Measurements from ENCODE around the gene TAF1L. TPM values are rescaled to one million over a fixed set of nuclear protein-coding genes. Genes with fewer than 3 reads are reported as not detected.

Gene TAF1L
- polyA plus RNA-seq, 1 donor (not counting 4 experiments of a cell fraction or from before 2014, with no cell fraction given) = not detected

DNA sequence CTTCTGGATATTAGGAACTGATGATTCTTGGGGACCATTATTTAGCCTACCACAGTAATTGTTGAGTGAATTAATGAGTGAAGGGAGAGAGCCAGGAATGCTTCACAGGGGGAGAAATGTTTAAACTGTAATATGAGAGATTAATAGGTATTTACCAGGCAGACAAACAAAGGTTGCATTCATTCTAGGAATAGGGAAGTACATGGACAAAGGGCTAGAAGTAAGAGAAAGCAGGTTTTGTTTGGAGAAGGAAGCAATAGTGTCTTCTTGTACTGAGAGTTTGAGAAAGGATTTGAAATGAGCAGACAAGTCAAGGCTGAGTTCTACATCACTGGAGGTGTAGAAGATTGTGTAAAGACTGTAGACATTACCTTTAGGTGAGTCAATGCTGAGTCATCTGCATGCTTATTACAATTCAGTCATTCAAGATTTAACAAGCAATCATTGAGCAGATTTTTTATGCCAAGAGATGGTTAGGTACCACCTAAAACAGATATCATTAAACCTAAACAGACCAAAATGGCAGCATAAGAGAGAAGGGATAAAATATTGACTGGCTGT is 8.0 kb downstream of the TAF1L start:
- TF ChIP-seq EZH2 (IDR thresholded peaks at IDR 0.05; ENCODE audit: low read length) = no peak
- TF ChIP-seq, protein P1, sequence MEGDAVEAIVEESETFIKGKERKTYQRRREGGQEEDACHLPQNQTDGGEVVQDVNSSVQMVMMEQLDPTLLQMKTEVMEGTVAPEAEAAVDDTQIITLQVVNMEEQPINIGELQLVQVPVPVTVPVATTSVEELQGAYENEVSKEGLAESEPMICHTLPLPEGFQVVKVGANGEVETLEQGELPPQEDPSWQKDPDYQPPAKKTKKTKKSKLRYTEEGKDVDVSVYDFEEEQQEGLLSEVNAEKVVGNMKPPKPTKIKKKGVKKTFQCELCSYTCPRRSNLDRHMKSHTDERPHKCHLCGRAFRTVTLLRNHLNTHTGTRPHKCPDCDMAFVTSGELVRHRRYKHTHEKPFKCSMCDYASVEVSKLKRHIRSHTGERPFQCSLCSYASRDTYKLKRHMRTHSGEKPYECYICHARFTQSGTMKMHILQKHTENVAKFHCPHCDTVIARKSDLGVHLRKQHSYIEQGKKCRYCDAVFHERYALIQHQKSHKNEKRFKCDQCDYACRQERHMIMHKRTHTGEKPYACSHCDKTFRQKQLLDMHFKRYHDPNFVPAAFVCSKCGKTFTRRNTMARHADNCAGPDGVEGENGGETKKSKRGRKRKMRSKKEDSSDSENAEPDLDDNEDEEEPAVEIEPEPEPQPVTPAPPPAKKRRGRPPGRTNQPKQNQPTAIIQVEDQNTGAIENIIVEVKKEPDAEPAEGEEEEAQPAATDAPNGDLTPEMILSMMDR (optimal IDR thresholded peaks at IDR 0.05 in 1 of 3, IDR thresholded peaks at IDR 0.05 in 1 of 3, conservative IDR thresholded peaks at IDR 0.05 in 1 of 3; ENCODE audit: extremely low read depth in 1 of 3, insufficient read depth in 2 of 3, low read length in 3 of 3) = no peak
- Histone ChIP-seq H4K20me1 (ENCODE audit: control insufficient read depth, extremely low read depth, insufficient read depth, low read length) (no peaks in the 10 kb centered on the region), H3K4me2 (ENCODE audit: control insufficient read depth, extremely low read depth, insufficient read depth, low read depth, low read length) (peak overlapping the region; percentile 11), H3K79me2 (ENCODE audit: control insufficient read depth, insufficient read depth, low read length) (no peaks in the 10 kb centered on the region), H3K9me1 (ENCODE audit: control insufficient read depth, extremely low read depth, insufficient read depth, low read length) (peaks cover 2% of the 10 kb centered on the region), H3K9me3 (ENCODE audit: control insufficient read depth, low read depth, low read length) (no peaks in the 10 kb centered on the region), H3K4me1 (ENCODE audit: control insufficient read depth, extremely low read depth, insufficient read depth, low read length) (peaks cover 7% of the 10 kb centered on the region), H3K36me3 (ENCODE audit: control insufficient read depth in 2 of 2, extremely low read depth in 1 of 2, insufficient read depth in 2 of 2, low read length in 2 of 2) (no peaks in the 10 kb centered on the region), H2AFZ (ENCODE audit: control insufficient read depth, low read length) (peak overlapping the region; percentile 49), H3K27me3 (ENCODE audit: control insufficient read depth, extremely low read depth, insufficient read depth, low read length) (no peaks in the 10 kb centered on the region), H3K27ac (ENCODE audit: control insufficient read depth, insufficient read depth, low read length) (no peak overlapping the region), H3K9ac (ENCODE audit: control insufficient read depth, extremely low read depth, insufficient read depth, low read length) (no peak overlapping the region), H3K4me3 (ENCODE audit: control insufficient read depth in 2 of 3, extremely low read depth in 1 of 3, insufficient read depth in 2 of 3, low read depth in 1 of 3, low read length in 3 of 3) (peak overlapping the region in 1 of 3 experiments; percentile 10)
- peak; percentile 49 for DNase-seq (ENCODE audit: low read depth, low spot score)
- dilution Hi-C loops (cut with MboI; ENCODE audit: extremely low pct_ligation_motif_present, low sequenced_read_pairs) = no loop called here
- FAIRE-seq = peak; percentile 88

DNA sequence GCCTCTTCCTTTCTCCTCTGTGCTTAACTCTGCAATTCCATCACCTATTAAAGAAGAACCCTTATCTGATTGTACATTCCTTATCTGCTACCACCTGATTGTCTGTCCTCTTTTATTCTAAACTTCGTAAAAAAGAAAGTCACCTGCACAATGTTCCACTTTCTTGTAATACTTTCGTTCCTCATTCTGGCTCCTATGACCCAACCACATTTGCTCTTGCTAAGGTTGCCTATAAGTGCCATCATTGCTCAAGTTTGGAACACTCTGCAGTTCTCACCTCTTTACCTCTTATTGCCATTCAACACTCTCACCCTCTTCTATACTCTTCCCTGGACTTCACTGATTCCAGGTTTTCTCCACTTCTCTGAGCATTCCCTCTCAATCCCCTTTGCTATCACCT is 10.1 kb downstream of the TAF1L start:
- H3K36me3 ChIP-seq (ENCODE audit: control insufficient read depth in 2 of 2, extremely low read depth in 1 of 2, insufficient read depth in 2 of 2, low read length in 2 of 2) = no peaks in the 10 kb centered on the region
- TF ChIP-seq EZH2 (IDR thresholded peaks at IDR 0.05; ENCODE audit: low read length) = no peak
- TF ChIP-seq, protein P1 (optimal IDR thresholded peaks at IDR 0.05 in 1 of 3, IDR thresholded peaks at IDR 0.05 in 1 of 3, conservative IDR thresholded peaks at IDR 0.05 in 1 of 3; ENCODE audit: extremely low read depth in 1 of 3, insufficient read depth in 2 of 3, low read length in 3 of 3) = no peak
- no peaks in the 10 kb centered on the region for H4K20me1 ChIP-seq (ENCODE audit: control insufficient read depth, extremely low read depth, insufficient read depth, low read length)
- H3K9ac ChIP-seq (ENCODE audit: control insufficient read depth, extremely low read depth, insufficient read depth, low read length) = no peak overlapping the region
- no peak overlapping the region for H3K27ac ChIP-seq (ENCODE audit: control insufficient read depth, insufficient read depth, low read length)
- H2AFZ ChIP-seq (ENCODE audit: control insufficient read depth, low read length) = no peak overlapping the region
- no peak overlapping the region for H3K4me2 ChIP-seq (ENCODE audit: control insufficient read depth, extremely low read depth, insufficient read depth, low read depth, low read length)
- FAIRE-seq = no peak
- no peaks in the 10 kb centered on the region for H3K79me2 ChIP-seq (ENCODE audit: control insufficient read depth, insufficient read depth, low read length)
- H3K9me1 ChIP-seq (ENCODE audit: control insufficient read depth, extremely low read depth, insufficient read depth, low read length) = peaks cover 2% of the 10 kb centered on the region
- H3K4me3 ChIP-seq (ENCODE audit: control insufficient read depth in 2 of 3, extremely low read depth in 1 of 3, insufficient read depth in 2 of 3, low read depth in 1 of 3, low read length in 3 of 3) = no peak overlapping the region
- dilution Hi-C loops (cut with MboI; ENCODE audit: extremely low pct_ligation_motif_present, low sequenced_read_pairs) = no loop called here
- no peak for DNase-seq (ENCODE audit: low read depth, low spot score)
- no peaks in the 10 kb centered on the region for H3K27me3 ChIP-seq (ENCODE audit: control insufficient read depth, extremely low read depth, insufficient read depth, low read length)
- H3K9me3 ChIP-seq (ENCODE audit: control insufficient read depth, low read depth, low read length) = no peaks in the 10 kb centered on the region
- peaks cover 7% of the 10 kb centered on the region for H3K4me1 ChIP-seq (ENCODE audit: control insufficient read depth, extremely low read depth, insufficient read depth, low read length)

Data from keratinocyte (primary cell).